ENCODE results near the gene MARCHF9.

Gene MARCHF9

GRCh38 chr12:57751432-57751787 lies 3.5 kb upstream of the MARCHF9 start:
- Mint-ChIP-seq H3K9me3 (no peaks in the 10 kb centered on the region), H3K4me1 (peaks cover 41% of the 10 kb centered on the region), H3K36me3 (ENCODE audit: low read depth) (peaks cover 48% of the 10 kb centered on the region), H3K4me3 (peak overlapping the region; percentile 98 to 99 (median 99)), H3K27me3 (ENCODE audit: low read depth) (peaks cover 29% of the 10 kb centered on the region), H3K27ac (peak overlapping the region; percentile 87 to 97 (median 97))
- no peak for TF ChIP-seq CTCF (IDR thresholded peaks at IDR 0.05; ENCODE audit: unreplicated experiment in 3 of 3)

- peaks cover 46% of the 10 kb centered on the region for H3K4me1 Mint-ChIP-seq
- TF ChIP-seq CTCF (IDR thresholded peaks at IDR 0.05; ENCODE audit: unreplicated experiment in 3 of 3): no peak
- H3K9me3 Mint-ChIP-seq: no peaks in the 10 kb centered on the region
- H3K27me3 Mint-ChIP-seq (ENCODE audit: low read depth): peaks cover 35% of the 10 kb centered on the region
- peak within 1 kb of the TSS; percentile 87 to 97 (median 97) for H3K27ac Mint-ChIP-seq
- peaks cover 45% of the 10 kb centered on the region for H3K36me3 Mint-ChIP-seq (ENCODE audit: low read depth)
- H3K4me3 Mint-ChIP-seq: peak within 1 kb of the TSS; percentile 98 to 99 (median 99)
Measured at GRCh38 chr12:57751788-57752667, 2.9 kb upstream of the MARCHF9 start, which contains the start of gene CDK4. TSS of gene CDK4 (minus strand) at chr12:57752310. CDS start at chr12:57751717, 593 bp downstream.

- no peaks in the 10 kb centered on the region for H3K9me3 Mint-ChIP-seq
- H3K27ac Mint-ChIP-seq: peak overlapping the region; percentile 87 to 97 (median 97)
- H3K27me3 Mint-ChIP-seq (ENCODE audit: low read depth): peaks cover 40% of the 10 kb centered on the region
- TF ChIP-seq CTCF (IDR thresholded peaks at IDR 0.05; ENCODE audit: unreplicated experiment in 3 of 3): no peak
- H3K36me3 Mint-ChIP-seq (ENCODE audit: low read depth): peaks cover 40% of the 10 kb centered on the region
- peaks cover 46% of the 10 kb centered on the region for H3K4me1 Mint-ChIP-seq
- H3K4me3 Mint-ChIP-seq: peak overlapping the region; percentile 98 to 99 (median 99)
Measured at GRCh38 chr12:57752668-57753000, 2.3 kb upstream of the MARCHF9 start.

GRCh38 chr12:57753756-57754337 lies 1.1 kb upstream of the MARCHF9 start:
- peak overlapping the region; percentile 87 to 92 (median 90) for H3K27ac Mint-ChIP-seq
- H3K27me3 Mint-ChIP-seq (ENCODE audit: low read depth): peaks cover 48% of the 10 kb centered on the region
- TF ChIP-seq CTCF (IDR thresholded peaks at IDR 0.05; ENCODE audit: unreplicated experiment in 3 of 3): no peak
- H3K36me3 Mint-ChIP-seq (ENCODE audit: low read depth): peaks cover 36% of the 10 kb centered on the region
- peak overlapping the region; percentile 98 to 99 (median 99) for H3K4me3 Mint-ChIP-seq
- H3K9me3 Mint-ChIP-seq: no peaks in the 10 kb centered on the region
- peaks cover 46% of the 10 kb centered on the region for H3K4me1 Mint-ChIP-seq

- TF ChIP-seq CTCF (IDR thresholded peaks at IDR 0.05; ENCODE audit: unreplicated experiment in 3 of 3): no peak
Measured at GRCh38 chr12:57755194-57755453, 221 bp downstream of the MARCHF9 start.

More at GRCh38 chr12:57755194-57755453, 221 bp downstream of the MARCHF9 start:
- Mint-ChIP-seq H3K4me3 (peak overlapping the region in 1 of 3 experiments; percentile 17), H3K27ac (no peak overlapping the region), H3K4me1 (peaks cover 46% of the 10 kb centered on the region), H3K27me3 (ENCODE audit: low read depth) (peaks cover 55% of the 10 kb centered on the region), H3K9me3 (no peaks in the 10 kb centered on the region), H3K36me3 (ENCODE audit: low read depth) (peaks cover 35% of the 10 kb centered on the region)
